Gastrocnemius medialis (tissue), 4 donors: Measurements from ENCODE around the gene SUMO2. TPM values are rescaled to one million over a fixed set of nuclear protein-coding genes. Genes with fewer than 3 reads are reported as not detected.
"Not testable (repeated sequence)": the region's sequence is repeated elsewhere in the genome, so short reads cannot be mapped to it uniquely, and the experiment has no call there.

Experiments
- ATAC-seq, 2 donors: fragments of 150-250 bp; one replicate each; pipeline ENCODE4 v1.9.1; 2016
- DNase-seq, 2 donors: peaks; one replicate each; pipeline ENCODE4 v3.0.0-alpha.2; 2019
- H3K27ac ChIP-seq, 4 donors: fragments of 200-600 bp; sonication (generic); 1 replicate in 1 of 4; 2 replicates in 3 of 4; pipeline ENCODE4 v1.5.1; 2016 to 2018; ENCODE audit warnings: mild to moderate bottlenecking in 2 of 4, moderate library complexity in 1 of 4
- H3K27me3 ChIP-seq, 3 donors: fragments of 200-600 bp; sonication (generic) in 2 of 3; 1 replicate in 1 of 3; 2 replicates in 2 of 3; pipeline versions ENCODE4 v1.5.1 to v1.6.0; 2016 to 2019; ENCODE audit warnings: mild to moderate bottlenecking in 1 of 3, moderate library complexity in 1 of 3
- H3K36me3 ChIP-seq, 2 donors: fragments of 200-600 bp; sonication (generic) in 1 of 2; one replicate each; pipeline ENCODE4 v1.5.1; 2017 to 2018
- H3K4me1 ChIP-seq, 2 donors: fragments of 200-600 bp; sonication (generic) in 1 of 2; one replicate each; pipeline ENCODE4 v1.5.1; 2016 to 2017; ENCODE audit warnings: mild to moderate bottlenecking in 2 of 2
- H3K4me3 ChIP-seq, 4 donors: fragments of 200-600 bp; sonication (generic) in 3 of 4; 1 replicate in 1 of 4; 2 replicates in 3 of 4; pipeline ENCODE4 v1.5.1; 2016 to 2019; ENCODE audit warnings: mild to moderate bottlenecking in 2 of 4
- H3K9me3 ChIP-seq, 3 donors: fragments of 200-600 bp; sonication (generic) in 2 of 3; 1 replicate in 1 of 3; 2 replicates in 2 of 3; pipeline ENCODE4 v1.5.1; 2016 to 2019
- CTCF ChIP-seq, 5 experiments: fragments of 450-650 bp in 3 of 5; fragments of 200-600 bp in 2 of 5; sonication (generic) in 2 of 5; IDR thresholded peaks in 4 of 5; conservative IDR thresholded peaks in 1 of 5; 1 replicate in 4 of 5; 2 replicates in 1 of 5; pipeline ENCODE4 v1.5.1; 2016 to 2019; ENCODE audit warnings: antibody characterized with exemption in 5 of 5, mild to moderate bottlenecking in 3 of 5, moderate library complexity in 3 of 5
- POLR2A ChIP-seq, 2 donors: fragments of 450-650 bp; IDR thresholded peaks; one replicate each; pipeline ENCODE4 v1.6.1; 2017; ENCODE audit warnings: antibody characterized with exemption in 2 of 2, mild to moderate bottlenecking in 2 of 2, moderate library complexity in 2 of 2
- in situ Hi-C, 4 donors: fragments of 200-750 bp; cut with MboI; loops; one replicate each; pipeline versions ENCODE4 v1.15.0 to v1.8.0; 2017; ENCODE audit warnings: low sequenced_read_pairs in 4 of 4
- intact Hi-C: fragments of 100-400 bp; cut with DNase I; formaldehyde crosslinking; loops from one replicate; pipeline ENCODE4 v1.15.1; 2023; ENCODE audit warnings: low total_unique reads
- total RNA-seq, 4 donors: library from RNA; depleted of rRNA; stranded (reverse); fragments of >200 nt; gene quantifications; one replicate each; pipeline versions ENCODE4 v1.1.0 to v1.2.3, GENCODE V29; 2016

Gene SUMO2
- total RNA-seq, 4 donors from 2014 or later = 36.7 to 45.1 (median 43.3) TPM

DNA sequence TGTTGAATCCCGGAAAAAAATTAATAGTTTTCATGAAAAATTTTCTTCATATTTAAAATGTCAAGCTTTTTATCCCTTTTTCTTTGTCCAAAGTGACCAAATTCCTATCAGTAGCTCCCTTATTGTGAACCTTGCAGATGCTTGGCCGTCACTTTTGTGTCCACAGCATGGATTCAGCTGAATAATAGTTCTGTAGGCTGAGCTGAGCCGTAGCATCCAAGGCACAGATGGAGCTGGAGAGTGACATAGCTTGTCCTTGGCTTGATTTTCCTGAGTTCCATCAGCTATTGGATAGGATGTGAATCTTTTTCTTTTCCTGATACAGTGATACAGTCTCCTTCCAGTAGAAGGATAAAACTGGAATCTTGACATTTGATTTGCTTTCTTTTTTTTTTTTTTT, 26.3 kb upstream of the SUMO2 start:
- intact Hi-C loops = no loop called here
- no peak for ATAC-seq
- in situ Hi-C loops = loop anchor here in 3 of 4 donors (10.0 kb wide), 1 partner anchor 94 kb away; no protein-coding TSS in a partner anchor

DNA sequence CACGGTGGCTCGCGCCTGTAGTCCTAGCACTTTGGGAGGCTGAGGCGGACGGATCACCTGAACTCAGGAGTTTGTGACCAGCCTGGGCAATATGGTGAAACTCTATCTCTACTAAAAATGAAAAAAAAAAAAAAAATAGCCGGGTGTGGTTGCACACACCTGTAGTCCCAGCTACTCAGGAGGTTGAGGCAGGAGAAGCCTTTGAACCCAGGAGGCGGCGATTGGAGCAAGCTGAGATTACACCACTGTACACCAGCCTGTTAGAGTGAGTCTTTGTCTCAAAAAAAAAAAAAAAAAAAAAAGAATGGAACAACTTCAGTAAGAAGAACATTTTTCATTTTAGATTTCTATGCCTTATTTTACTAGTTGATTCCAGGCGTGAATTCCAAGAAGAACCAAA, 25.4 kb upstream of the SUMO2 start:
- TF ChIP-seq CTCF (IDR thresholded peaks at IDR 0.05 in 4 of 5, conservative IDR thresholded peaks at IDR 0.05 in 1 of 5) (no peak), POLR2A (IDR thresholded peaks at IDR 0.05) (no peak)
- DNase-seq = no peak
- peaks cover 12 to 16% of the 10 kb centered on the region in 2 donors for H3K4me1 ChIP-seq
- H3K36me3 ChIP-seq = peaks cover 0 to 44% of the 10 kb centered on the region in 2 donors
- intact Hi-C loops (no loop called here), in situ Hi-C loops (loop anchor here in 3 of 4 donors (10.0 kb wide), 1 partner anchor 93 kb away; no protein-coding TSS in a partner anchor)
- no peaks in the 10 kb centered on the region for H3K27me3 ChIP-seq
- no peak overlapping the region for H3K4me3 ChIP-seq
- no peak overlapping the region for H3K27ac ChIP-seq
- no peak for ATAC-seq
- H3K9me3 ChIP-seq = no peaks in the 10 kb centered on the region

More for the DNA sequence above, 26.3 kb upstream of the SUMO2 start:
- Histone ChIP-seq H3K36me3 (peaks cover 0 to 53% of the 10 kb centered on the region in 2 donors), H3K9me3 (no peaks in the 10 kb centered on the region), H3K4me1 (peaks cover 12 to 16% of the 10 kb centered on the region in 2 donors), H3K27ac (no peak overlapping the region), H3K4me3 (no peak overlapping the region), H3K27me3 (no peaks in the 10 kb centered on the region)
- DNase-seq = no peak
- no peak for TF ChIP-seq POLR2A (IDR thresholded peaks at IDR 0.05)
- TF ChIP-seq CTCF (IDR thresholded peaks at IDR 0.05 in 4 of 5, conservative IDR thresholded peaks at IDR 0.05 in 1 of 5) = no peak

- in situ Hi-C loops (loop anchor here in 3 of 4 donors (10.0 kb wide), 1 partner anchor 93 kb away; no protein-coding TSS in a partner anchor), intact Hi-C loops (no loop called here)
- ATAC-seq (no peak), DNase-seq (no peak)
- Histone ChIP-seq H3K36me3 (peaks cover 0 to 40% of the 10 kb centered on the region in 2 donors), H3K4me3 (no peak overlapping the region), H3K27me3 (no peaks in the 10 kb centered on the region), H3K4me1 (peaks cover 12 to 16% of the 10 kb centered on the region in 2 donors), H3K9me3 (no peaks in the 10 kb centered on the region), H3K27ac (no peak overlapping the region)
- TF ChIP-seq CTCF (IDR thresholded peaks at IDR 0.05 in 4 of 5, conservative IDR thresholded peaks at IDR 0.05 in 1 of 5) (no peak), POLR2A (IDR thresholded peaks at IDR 0.05) (no peak)
These were observed 25.0 kb upstream of the SUMO2 start for GRCh38 chr17:75207760-75208159.

GRCh38 chr17:75207050-75207407, 24.3 kb upstream of the SUMO2 start:
- Histone ChIP-seq H3K36me3 (peaks cover 0 to 34% of the 10 kb centered on the region in 2 donors), H3K4me1 (peaks cover 12 to 16% of the 10 kb centered on the region in 2 donors)
- ATAC-seq, intact Hi-C loops, H3K9me3 ChIP-seq, H3K27me3 ChIP-seq, DNase-seq, H3K27ac ChIP-seq, H3K4me3 ChIP-seq: not testable (repeated sequence)
- in situ Hi-C loops = loop anchor here in 3 of 4 donors (10.0 kb wide), 1 partner anchor 92 kb away; no protein-coding TSS in a partner anchor

DNA sequence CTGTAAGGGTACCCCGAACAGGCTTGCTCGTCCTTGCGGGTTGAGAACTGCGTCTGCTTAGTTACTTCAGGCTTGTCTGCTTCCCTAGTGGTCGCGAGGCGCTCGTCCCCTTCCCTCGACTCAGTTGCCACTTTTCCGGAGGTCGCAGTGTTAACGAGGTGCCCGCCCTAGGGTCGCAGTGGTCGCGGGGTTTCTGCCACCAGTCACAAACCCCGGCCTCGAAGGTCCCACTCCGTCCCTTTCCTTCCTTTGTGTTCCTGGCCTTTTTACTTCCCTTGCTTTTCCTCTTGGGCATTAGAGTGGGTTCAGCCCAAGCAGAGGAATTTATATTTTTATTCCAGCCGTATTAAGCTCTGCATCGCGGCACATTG, 23.0 kb upstream of the SUMO2 start:
- DNase-seq (no peak), ATAC-seq (no peak)
- Histone ChIP-seq H3K4me3 (peak overlapping the region; percentile 81 to 96 (median 88)), H3K4me1 (peaks cover 12 to 16% of the 10 kb centered on the region in 2 donors), H3K27ac (peak overlapping the region; percentile 87 to 98 (median 95)), H3K27me3 (no peaks in the 10 kb centered on the region), H3K36me3 (peaks cover 0 to 23% of the 10 kb centered on the region in 2 donors), H3K9me3 (no peaks in the 10 kb centered on the region)
- no peak for TF ChIP-seq POLR2A (IDR thresholded peaks at IDR 0.05)
- no peak for TF ChIP-seq CTCF (IDR thresholded peaks at IDR 0.05 in 4 of 5, conservative IDR thresholded peaks at IDR 0.05 in 1 of 5)
- intact Hi-C loops (loop anchor here (1.0 kb wide), 1 partner anchor 22 kb away; no protein-coding TSS in a partner anchor), in situ Hi-C loops (loop anchor here in 3 of 4 donors (10.0 kb wide), 1 partner anchor 91 kb away; no protein-coding TSS in a partner anchor)
